MM.1S (cell line): Measurements from ENCODE around the gene ARCN1.

Source experiments
- EZH2 ChIP-seq: fragments of 300-600 bp; sonication (generic); optimal IDR thresholded peaks from 2 replicates; pipeline ENCODE3; 2017; ENCODE audit warnings: low read depth, mild to moderate bottlenecking, antibody characterized with exemption, low read length, mixed read lengths
- TF ChIP-seq, protein P1 (sequence below): fragments of 300-600 bp; sonication (generic); IDR thresholded peaks from 2 replicates; pipeline ENCODE4 v1.5.1; 2016; ENCODE audit warnings: antibody characterized with exemption, low read length, mixed read lengths

DNA sequence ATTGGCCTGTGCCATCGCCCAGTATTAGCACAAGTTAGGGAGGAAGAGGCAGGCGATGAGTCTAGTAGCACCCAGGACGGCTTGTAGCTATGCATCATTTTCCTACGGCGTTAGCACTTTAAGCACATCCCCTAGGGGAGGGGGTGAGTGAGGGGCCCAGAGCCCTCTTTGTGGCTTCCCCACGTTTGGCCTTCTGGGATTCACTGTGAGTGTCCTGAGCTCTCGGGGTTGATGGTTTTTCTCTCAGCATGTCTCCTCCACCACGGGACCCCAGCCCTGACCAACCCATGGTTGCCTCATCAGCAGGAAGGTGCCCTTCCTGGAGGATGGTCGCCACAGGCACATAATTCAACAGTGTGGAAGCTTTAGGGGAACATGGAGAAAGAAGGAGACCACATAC, 36.9 kb upstream of the ARCN1 start:
- TF ChIP-seq EZH2 = no peak
- TF ChIP-seq, protein P1, sequence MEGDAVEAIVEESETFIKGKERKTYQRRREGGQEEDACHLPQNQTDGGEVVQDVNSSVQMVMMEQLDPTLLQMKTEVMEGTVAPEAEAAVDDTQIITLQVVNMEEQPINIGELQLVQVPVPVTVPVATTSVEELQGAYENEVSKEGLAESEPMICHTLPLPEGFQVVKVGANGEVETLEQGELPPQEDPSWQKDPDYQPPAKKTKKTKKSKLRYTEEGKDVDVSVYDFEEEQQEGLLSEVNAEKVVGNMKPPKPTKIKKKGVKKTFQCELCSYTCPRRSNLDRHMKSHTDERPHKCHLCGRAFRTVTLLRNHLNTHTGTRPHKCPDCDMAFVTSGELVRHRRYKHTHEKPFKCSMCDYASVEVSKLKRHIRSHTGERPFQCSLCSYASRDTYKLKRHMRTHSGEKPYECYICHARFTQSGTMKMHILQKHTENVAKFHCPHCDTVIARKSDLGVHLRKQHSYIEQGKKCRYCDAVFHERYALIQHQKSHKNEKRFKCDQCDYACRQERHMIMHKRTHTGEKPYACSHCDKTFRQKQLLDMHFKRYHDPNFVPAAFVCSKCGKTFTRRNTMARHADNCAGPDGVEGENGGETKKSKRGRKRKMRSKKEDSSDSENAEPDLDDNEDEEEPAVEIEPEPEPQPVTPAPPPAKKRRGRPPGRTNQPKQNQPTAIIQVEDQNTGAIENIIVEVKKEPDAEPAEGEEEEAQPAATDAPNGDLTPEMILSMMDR = no peak
